ENCODE measurements around the gene GHR. TPM values are rescaled to one million over a fixed set of nuclear protein-coding genes. Genes with fewer than 3 reads are reported as not detected.

Gene GHR
- total RNA-seq, 1 experiment from 2014 or later, result 2.2 TPM

DNA sequence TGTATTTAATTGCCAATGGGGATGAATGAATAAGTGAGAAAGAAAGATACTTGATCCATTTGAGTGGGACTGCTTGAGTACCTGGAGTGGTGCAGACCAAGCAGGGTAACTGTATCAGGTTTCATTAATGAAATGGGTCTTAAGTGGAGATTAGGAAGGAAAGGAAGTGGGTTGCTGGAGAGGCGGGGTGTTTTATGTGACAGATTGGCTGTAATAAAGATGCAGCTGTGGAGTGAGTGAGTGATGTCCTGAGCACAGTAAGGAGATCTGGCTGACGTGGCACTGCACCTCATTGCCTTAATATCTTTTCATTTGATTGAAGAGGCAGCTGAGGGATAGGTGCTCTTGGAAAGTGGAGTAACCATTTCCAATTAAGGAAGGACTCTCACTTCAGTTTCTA, 172.4 kb downstream of the GHR start:
- Histone ChIP-seq H3K4me3 (ENCODE audit: low read length) (no peak overlapping the region), H3K9ac (ENCODE audit: low read length) (no peak overlapping the region), H3K79me2 (ENCODE audit: low read length) (no peaks in the 10 kb centered on the region), H3K9me3 (ENCODE audit: low read length) (no peaks in the 10 kb centered on the region), H3K4me1 (ENCODE audit: insufficient read depth, low read length) (no peaks in the 10 kb centered on the region), H3K4me2 (ENCODE audit: low read length) (no peak overlapping the region), H4K20me1 (ENCODE audit: low read length) (no peaks in the 10 kb centered on the region), H3K9me2 (replicated peaks; ENCODE audit: low read length) (no peaks in the 10 kb centered on the region), H2AFZ (ENCODE audit: low read length) (no peak overlapping the region), H3K27ac (ENCODE audit: low read length) (no peak overlapping the region), H3F3A (ENCODE audit: low read length, unreplicated experiment) (no peaks in the 10 kb centered on the region), H3K36me3 (ENCODE audit: low read depth, low read length) (no peaks in the 10 kb centered on the region), H3K27me3 (ENCODE audit: low read length) (no peaks in the 10 kb centered on the region)
- intact Hi-C loops (cut with micrococcal nuclease), result no loop called here
- TF ChIP-seq EZH2phosphoT487 (IDR thresholded peaks at IDR 0.05; ENCODE audit: borderline replicate concordance, low read length) (no peak), EZH2 (IDR thresholded peaks at IDR 0.05; ENCODE audit: low read length, unreplicated experiment) (no peak), CTCF (conservative IDR thresholded peaks at IDR 0.05; ENCODE audit: low read depth, low read length) (no peak)
- ChIA-PET POLR2A (ENCODE audit: unreplicated experiment) (no interaction called here), CTCF (interaction anchor here (0.7 kb wide), 1 partner anchor 45 kb away, joined by 3 read pairs; no protein-coding TSS in a partner anchor)
- BruUV-seq (replicated peaks), result no TSS peak
- ATAC-seq (no peak; the same call in 1 of the 2 replicates), DNase-seq (no peak)

GRCh38 chr5:42596817-42597216, 173.6 kb downstream of the GHR start:
- no peak for TF ChIP-seq CTCF (conservative IDR thresholded peaks at IDR 0.05; ENCODE audit: low read depth, low read length)
- no peak for TF ChIP-seq EZH2 (IDR thresholded peaks at IDR 0.05; ENCODE audit: low read length, unreplicated experiment)
- no peak for TF ChIP-seq EZH2phosphoT487 (IDR thresholded peaks at IDR 0.05; ENCODE audit: borderline replicate concordance, low read length)
- H3K9me3 ChIP-seq (ENCODE audit: low read length), result no peaks in the 10 kb centered on the region
- ChIA-PET POLR2A (ENCODE audit: unreplicated experiment) (no interaction called here), CTCF (no interaction called here)
- no peak overlapping the region for H3K27ac ChIP-seq (ENCODE audit: low read length)
- BruUV-seq (replicated peaks), result no TSS peak
- H3K4me3 ChIP-seq (ENCODE audit: low read length), result no peak overlapping the region
- H3K27me3 ChIP-seq (ENCODE audit: low read length), result no peaks in the 10 kb centered on the region
- no peaks in the 10 kb centered on the region for H3F3A ChIP-seq (ENCODE audit: low read length, unreplicated experiment)
- no peak overlapping the region for H3K9ac ChIP-seq (ENCODE audit: low read length)
- H3K4me2 ChIP-seq (ENCODE audit: low read length), result no peak overlapping the region
- intact Hi-C loops (cut with micrococcal nuclease), result no loop called here
- H3K9me2 ChIP-seq (replicated peaks; ENCODE audit: low read length), result no peaks in the 10 kb centered on the region
- H2AFZ ChIP-seq (ENCODE audit: low read length), result no peak overlapping the region
- no peaks in the 10 kb centered on the region for H3K79me2 ChIP-seq (ENCODE audit: low read length)
- no peak for ATAC-seq
- H4K20me1 ChIP-seq (ENCODE audit: low read length), result no peaks in the 10 kb centered on the region
- H3K36me3 ChIP-seq (ENCODE audit: low read depth, low read length), result no peaks in the 10 kb centered on the region
- DNase-seq, result peak; percentile 19
- no peaks in the 10 kb centered on the region for H3K4me1 ChIP-seq (ENCODE audit: insufficient read depth, low read length)

- H4K20me1 ChIP-seq (ENCODE audit: low read length), result no peaks in the 10 kb centered on the region
- ATAC-seq (no peak), DNase-seq (no peak)
- no peaks in the 10 kb centered on the region for H3F3A ChIP-seq (ENCODE audit: low read length, unreplicated experiment)
- H3K9ac ChIP-seq (ENCODE audit: low read length), result no peak overlapping the region
- H3K27me3 ChIP-seq (ENCODE audit: low read length), result no peaks in the 10 kb centered on the region
- no peak overlapping the region for H3K27ac ChIP-seq (ENCODE audit: low read length)
- H3K36me3 ChIP-seq (ENCODE audit: low read depth, low read length), result no peaks in the 10 kb centered on the region
- TF ChIP-seq CTCF (conservative IDR thresholded peaks at IDR 0.05; ENCODE audit: low read depth, low read length) (no peak), EZH2 (IDR thresholded peaks at IDR 0.05; ENCODE audit: low read length, unreplicated experiment) (no peak), EZH2phosphoT487 (IDR thresholded peaks at IDR 0.05; ENCODE audit: borderline replicate concordance, low read length) (no peak)
- no peaks in the 10 kb centered on the region for H3K9me2 ChIP-seq (replicated peaks; ENCODE audit: low read length)
- intact Hi-C loops (cut with micrococcal nuclease), result no loop called here
- POLR2A ChIA-PET (ENCODE audit: unreplicated experiment), result no interaction called here
- no peaks in the 10 kb centered on the region for H3K9me3 ChIP-seq (ENCODE audit: low read length)
- H2AFZ ChIP-seq (ENCODE audit: low read length), result no peak overlapping the region
- no peaks in the 10 kb centered on the region for H3K79me2 ChIP-seq (ENCODE audit: low read length)
- no peak overlapping the region for H3K4me2 ChIP-seq (ENCODE audit: low read length)
- H3K4me1 ChIP-seq (ENCODE audit: insufficient read depth, low read length), result no peaks in the 10 kb centered on the region
- H3K4me3 ChIP-seq (ENCODE audit: low read length), result no peak overlapping the region
- CTCF ChIA-PET, result no interaction called here
- no TSS peak for BruUV-seq (replicated peaks)
Measured at GRCh38 chr5:42597318-42597937, 174.2 kb downstream of the GHR start.

All from PC-3 (cell line).